Measurements from ENCODE around the gene RNF144A.
"Not testable (repeated sequence)": the region's sequence is repeated elsewhere in the genome, so short reads cannot be mapped to it uniquely, and the experiment has no call there.

RNF144A gene

DNA sequence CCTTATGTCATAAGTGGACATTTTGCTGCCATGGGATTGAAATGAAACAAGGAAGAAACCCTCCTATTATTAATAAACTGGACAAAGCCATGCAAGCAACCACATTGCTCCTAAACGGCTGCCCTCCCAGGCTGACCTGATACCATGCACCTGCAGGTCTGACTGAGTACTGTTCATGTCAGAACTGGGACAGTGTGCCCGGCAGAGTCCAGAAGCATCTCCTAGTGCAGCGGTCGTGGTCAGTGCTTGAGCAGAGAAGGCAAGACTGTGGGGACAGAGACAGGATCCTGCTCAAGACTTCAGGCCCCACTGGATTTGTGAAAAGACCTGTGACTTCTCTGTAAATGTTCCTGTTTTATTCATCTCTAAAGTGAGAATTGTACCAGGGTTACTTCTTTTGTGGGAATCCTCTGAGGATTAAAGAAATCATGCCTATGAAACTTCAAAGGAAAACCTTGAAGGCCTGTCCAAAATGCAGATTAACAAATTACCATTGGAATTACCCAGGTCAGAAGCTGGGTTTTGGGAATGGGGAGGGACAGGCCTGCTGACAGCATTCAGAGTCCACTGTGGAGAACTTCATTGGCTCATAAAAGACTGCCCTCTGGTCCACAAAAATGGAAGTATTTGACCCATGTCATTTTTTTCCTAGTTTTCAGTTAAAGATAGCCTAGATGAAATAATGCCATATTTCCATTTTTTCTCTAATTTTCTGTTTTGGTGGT lies 13.9 kb downstream of the RNF144A start:
- DNase-seq, result no peak

DNA sequence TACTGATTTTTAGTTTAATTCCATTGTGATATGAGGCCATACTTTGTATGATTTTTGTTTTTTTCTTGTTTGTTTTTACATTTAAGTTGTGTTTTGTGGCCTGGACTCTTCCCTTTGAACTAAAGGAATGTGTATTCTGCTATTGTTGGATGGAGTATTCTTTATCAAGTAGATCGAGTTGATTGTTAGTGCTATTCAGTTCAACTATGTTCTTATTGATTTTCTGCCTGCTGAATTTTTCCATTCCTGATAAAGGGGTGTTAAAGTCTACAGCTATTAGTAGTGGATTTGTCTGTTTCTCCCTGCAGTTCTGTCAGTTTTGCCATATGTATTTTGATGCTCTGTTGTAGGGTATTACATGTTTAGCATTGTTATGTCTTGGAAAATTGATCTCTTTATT lies 14.5 kb downstream of the RNF144A start:
- no peak for DNase-seq

GRCh38 chr2:6932206-6932605 lies 15.0 kb downstream of the RNF144A start:
- DNase-seq, result no peak

DNA sequence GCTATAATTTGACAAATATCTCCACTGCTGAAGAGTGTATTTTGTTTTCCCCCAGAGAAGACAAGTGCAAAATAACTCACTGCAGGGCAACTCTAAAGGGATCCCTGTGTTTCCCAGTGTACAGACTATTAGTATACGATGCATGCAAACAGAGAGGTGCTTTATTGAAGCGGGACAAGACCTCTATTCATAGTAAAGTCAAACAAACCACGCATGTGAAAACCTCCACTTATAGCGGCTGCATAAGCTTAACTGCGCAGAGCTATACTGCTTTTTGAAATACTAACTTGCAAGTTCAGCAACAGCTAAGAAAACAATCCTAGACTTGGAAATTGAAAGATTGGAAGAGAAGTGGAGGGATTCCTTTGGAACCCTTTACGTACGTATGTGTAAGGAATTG lies 15.6 kb downstream of the RNF144A start:
- DNase-seq, result no peak

GRCh38 chr2:6933911-6934310 lies 16.7 kb downstream of the RNF144A start:
- DNase-seq, result no peak

DNA sequence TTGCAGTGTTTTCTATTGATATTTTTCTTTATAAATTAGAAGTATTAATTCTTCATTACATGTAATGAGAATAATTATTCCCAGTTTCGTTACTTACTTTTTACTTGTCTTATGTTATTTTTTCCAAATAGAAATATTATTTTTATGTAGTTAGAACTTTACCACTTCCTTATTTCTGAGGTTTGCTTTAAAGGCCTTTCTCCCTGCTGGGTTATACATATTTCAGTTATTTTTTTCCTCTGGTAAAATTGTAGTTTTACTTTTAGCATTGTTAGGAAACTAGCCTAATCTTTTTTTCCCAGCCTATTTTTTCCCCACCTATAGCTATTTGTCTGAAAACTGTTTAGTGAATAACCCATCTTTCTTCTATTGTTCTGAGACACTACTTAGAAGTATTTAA lies 17.1 kb downstream of the RNF144A start:
- no peak for DNase-seq

DNA sequence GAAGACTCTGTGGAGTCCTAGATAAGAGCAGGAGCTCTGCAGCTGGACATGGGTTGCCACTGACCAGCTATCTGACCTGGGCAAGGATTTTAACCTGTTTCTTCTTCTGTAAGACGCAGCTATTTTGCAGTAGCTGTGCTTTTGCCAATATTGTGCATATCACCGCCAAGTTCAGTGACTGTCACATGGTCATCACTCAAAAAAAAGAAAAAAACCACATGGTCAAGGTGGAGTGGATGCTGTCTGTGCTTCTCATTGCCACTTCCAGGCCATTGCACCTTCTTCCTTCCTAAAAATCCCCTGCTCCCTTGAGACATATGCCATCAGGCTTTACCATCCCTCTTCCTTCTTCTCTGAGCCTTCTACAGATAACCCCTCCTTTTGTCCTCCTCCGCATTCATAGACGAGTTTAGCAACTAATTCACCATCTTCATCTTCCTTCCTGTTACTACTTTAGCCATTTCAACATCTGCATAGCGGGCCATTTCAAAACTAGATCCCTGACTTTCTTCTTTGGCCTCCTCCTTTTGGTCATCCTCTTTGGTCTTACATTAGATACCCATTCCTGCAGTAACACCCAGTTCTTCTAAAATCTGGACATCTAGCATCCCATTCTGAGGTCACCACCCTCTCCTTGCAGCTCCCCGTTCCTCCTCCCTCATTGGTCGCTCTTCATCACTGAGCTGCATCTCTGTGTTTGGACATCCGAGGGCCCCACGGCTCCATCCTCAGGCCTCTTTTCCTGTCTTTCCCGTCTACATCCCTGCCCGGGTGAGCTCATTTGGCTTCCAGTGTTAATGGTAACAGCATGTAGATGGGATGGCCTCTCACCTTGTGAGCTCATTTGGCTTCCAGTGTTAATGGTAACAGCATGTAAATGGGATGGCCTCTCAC lies 17.8 kb downstream of the RNF144A start:
- no peak for DNase-seq

DNA sequence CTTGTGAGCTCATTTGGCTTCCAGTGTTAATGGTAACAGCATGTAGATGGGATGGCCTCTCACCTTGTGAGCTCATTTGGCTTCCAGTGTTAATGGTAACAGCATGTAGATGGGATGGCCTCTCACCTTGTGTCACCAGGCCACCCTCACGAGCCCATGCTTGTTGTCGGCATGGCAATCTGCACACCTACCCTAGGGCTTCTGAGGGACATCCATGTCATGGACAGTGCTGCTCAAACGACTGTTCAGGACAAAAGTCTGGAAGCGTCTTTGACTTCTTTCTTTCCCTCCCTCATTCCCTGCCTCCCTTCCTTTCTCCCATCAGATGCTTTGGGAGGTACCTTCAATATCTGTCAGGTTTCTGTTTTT lies 18.4 kb downstream of the RNF144A start:
- not testable (repeated sequence) for DNase-seq

DNA sequence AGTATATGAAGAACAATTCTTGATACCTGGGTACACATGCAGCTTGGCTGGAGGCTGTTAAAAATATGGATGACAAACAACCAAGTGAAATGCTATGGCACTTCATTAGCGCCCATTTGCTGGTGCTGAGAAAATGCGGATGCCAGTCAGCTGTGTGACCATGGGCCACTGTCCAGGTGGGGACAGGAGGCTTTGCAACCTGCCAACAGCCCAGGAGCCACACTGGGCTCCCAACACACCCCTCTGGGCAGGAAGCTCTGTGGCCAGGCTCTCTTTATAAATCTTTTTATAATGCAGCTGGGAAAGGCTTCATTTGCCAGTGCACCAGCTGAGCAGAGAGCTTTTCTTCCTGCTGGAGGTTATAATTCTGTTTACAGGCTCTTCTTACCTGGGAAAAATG lies 19.9 kb downstream of the RNF144A start:
- no peak for DNase-seq

GRCh38 chr2:6937582-6937981 lies 20.4 kb downstream of the RNF144A start:
- no peak for DNase-seq

DNA sequence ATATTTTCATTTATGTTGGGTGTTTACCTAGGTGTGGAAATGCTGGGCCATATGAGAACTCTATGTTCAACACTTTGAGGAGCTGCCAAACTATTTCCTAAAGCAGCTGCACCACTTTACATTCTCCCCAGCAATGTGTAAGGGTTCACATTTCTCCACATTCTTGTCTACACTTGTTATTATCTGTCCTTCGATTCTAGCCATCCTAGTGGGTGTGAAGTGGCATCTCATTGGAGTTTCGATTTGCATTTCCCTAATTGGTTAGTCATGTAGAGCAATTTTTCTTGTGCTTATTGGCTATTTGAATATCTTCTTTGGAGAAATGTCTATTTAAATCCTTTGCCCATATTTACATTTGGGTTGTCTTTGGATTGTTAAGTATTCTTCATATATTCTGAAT lies 21.9 kb downstream of the RNF144A start:
- DNase-seq, result no peak

- no peak for DNase-seq
Observed at GRCh38 chr2:6940820-6941219, 23.6 kb downstream of the RNF144A start.

GRCh38 chr2:6941299-6942046 lies 24.3 kb downstream of the RNF144A start:
- DNase-seq, result no peak

DNA sequence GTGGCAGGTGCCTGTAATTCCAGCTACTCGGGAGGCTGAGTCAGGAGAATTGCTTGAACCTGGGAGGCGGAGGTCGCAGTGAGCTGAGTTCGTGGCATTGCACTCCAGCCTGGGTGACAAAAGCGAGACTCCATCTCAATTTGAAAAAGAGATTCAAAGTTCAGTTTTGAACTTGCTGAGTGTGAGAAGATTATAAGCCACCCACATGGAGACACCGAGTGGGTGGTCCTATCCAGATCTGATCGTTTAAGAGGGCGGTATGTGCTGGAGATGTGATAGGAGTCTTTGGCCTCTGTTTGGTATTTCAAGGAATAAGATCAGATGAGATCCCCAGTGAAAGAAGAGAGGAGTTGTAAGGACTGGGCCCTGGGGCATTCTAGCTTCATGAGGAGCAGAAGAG lies 25.6 kb downstream of the RNF144A start:
- no peak for DNase-seq

DNA sequence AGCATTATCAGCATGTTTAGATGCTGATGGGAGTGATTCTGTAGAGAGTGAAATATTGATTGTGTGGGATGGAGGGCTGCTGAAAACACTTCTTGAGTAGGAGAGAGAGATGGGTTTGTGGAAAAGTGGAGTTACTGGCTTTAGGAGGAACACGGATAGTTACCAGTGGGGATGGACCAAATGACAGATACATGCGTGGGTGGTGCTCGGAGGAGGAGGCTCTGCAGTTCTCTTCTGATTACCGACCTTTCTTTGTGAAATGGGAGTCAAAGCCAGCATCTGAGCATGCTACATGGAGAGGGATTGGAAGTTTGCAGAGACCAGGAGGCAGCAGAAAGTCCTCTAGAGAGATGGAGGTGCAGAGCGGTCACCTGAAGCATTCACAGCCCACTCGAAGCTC lies 26.3 kb downstream of the RNF144A start:
- no peak for DNase-seq

GRCh38 chr2:6943971-6944370 lies 26.8 kb downstream of the RNF144A start:
- no peak for DNase-seq

DNA sequence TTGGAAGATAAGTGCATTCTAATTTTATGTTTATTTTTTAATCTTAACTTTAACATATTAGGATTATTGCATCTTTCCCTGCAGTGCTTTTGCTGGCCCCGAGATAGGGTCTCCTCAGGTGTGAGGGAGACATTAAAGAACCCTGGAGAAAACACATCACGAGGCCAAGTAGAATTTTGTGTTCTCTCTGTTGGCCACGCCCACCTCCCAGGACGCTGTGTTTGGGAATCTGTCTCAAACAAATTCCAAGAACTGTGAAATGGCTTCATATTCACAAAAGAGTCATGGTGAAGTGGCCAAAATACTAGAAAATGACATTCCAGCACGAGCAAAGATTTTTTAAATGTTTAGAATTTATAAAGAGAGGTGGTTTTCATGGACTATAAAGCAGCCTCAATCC lies 27.3 kb downstream of the RNF144A start:
- DNase-seq, result no peak

GRCh38 chr2:6945087-6945813 lies 28.0 kb downstream of the RNF144A start:
- DNase-seq, result no peak

GRCh38 chr2:6945821-6946220 lies 28.6 kb downstream of the RNF144A start:
- DNase-seq, result no peak

- DNase-seq, result no peak
Observed at GRCh38 chr2:6946722-6947121, 29.5 kb downstream of the RNF144A start.

DNA sequence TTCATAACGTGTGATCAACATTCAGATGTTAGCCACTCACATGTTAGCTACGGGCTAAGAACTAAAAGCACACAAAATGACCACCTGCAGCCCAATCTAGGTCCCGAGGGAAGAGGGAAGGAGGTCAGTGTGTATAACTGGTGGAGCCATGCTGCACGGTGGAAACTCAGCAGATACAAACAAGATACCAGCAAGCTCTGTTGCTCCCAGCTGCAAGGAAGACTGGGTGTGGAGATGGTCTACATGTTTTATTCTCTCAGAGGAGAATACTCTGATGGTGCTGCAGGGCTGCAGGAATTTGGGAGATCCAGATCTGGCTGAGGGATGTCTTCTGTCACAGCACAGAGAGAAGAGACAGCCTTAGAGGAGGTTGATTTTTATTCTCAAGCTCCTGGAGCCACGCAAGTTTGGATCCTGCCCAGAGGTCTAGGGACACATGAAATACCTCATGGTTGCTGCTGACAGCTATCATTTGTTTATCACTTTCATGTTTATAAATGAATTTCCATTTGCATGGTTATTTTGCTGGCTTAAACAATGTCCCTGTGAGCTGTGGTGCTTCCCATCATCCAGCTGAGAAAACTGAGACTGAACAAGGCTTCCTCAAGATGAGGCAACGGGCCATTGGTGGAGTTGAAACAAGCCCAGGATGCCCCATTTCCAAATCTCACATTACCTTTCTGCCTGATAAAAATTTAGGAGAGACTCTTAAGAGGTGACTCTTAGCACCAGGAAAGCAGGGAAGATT lies 30.9 kb downstream of the RNF144A start:
- DNase-seq, result no peak

- DNase-seq, result no peak
Observed at GRCh38 chr2:6948677-6949351, 31.6 kb downstream of the RNF144A start.

Measured in NCI-H2227 treated with DMSO at 0.1 percent for 48 hours (cell line).